HepG2 (cell line): ENCODE data around the gene GRIA3. TPM values are rescaled to one million over a fixed set of nuclear protein-coding genes. Genes with fewer than 3 reads are reported as not detected.

Source experiments
- ATAC-seq: fragments of 200-7000 bp; cut with Tn5 transposase; 3 replicates; pipeline ENCODE4 v1.9.1; 2020; ENCODE audit warnings: mild to moderate bottlenecking, moderate library complexity
- BruUV-seq: library from RNA; stranded (reverse); fragments of 400-500 nt; replicated peaks from 2 replicates; lab custom pipeline; 2021; lab: Mats Ljungman, UMichigan
- CTCF ChIA-PET: fragments of 300-600 bp; formaldehyde crosslinking; extraction: SDS; loops from one replicate; lab custom pipeline; 2021; ENCODE audit warnings: low total read pairs, inconsistent platforms, low intra/inter-chr PET ratio; lab: Yijun Ruan, JAX
- POLR2A ChIA-PET: fragments of 350-600 bp; sonication (Branson Sonifier 250); formaldehyde crosslinking; loops from one replicate; lab custom pipeline; 2020; ENCODE audit warnings: antibody characterized with exemption, inconsistent platforms; lab: Yijun Ruan, JAX
- DNase-seq: peaks from one replicate; pipeline ENCODE4 v3.0.0-alpha.2; 2015; ENCODE audit warnings: low spot score
- FAIRE-seq: peaks from 3 replicates; lab custom pipeline; 2011; peaks lifted over from hg19 to GRCh38; lab: Jason Lieb, UNC
- H2AFZ ChIP-seq: one replicate; pipeline ENCODE4 v1.6.1; 2011; ENCODE audit warnings: low read length, inconsistent platforms
- H3K27ac ChIP-seq: fragments of 300-600 bp; 3 replicates; pipeline ENCODE4 v1.8.0; 2011; ENCODE audit warnings: mixed run types, mild to moderate bottlenecking, mixed read lengths, low read length, inconsistent platforms; ENCODE audit not compliant: insufficient read depth; ENCODE audit errors: extremely low read length
- H3K27me3 ChIP-seq, 2 experiments: fragments of 200-600 bp in 1 of 2; 2 replicates in 1 of 2; 3 replicates in 1 of 2; pipeline versions ENCODE4 v1.6.0 to v1.8.0; 2011; ENCODE audit warnings: low read length in 2 of 2, mild to moderate bottlenecking in 2 of 2, moderate library complexity in 2 of 2, inconsistent platforms in 1 of 2; ENCODE audit not compliant: insufficient read depth in 2 of 2, control insufficient read depth in 1 of 2
- H3K36me3 ChIP-seq, 2 experiments: fragments of 200-600 bp in 1 of 2; replicated peaks in 1 of 2; 2 replicates in 1 of 2; 3 replicates in 1 of 2; pipeline versions ENCODE4 v1.5.1 to v1.8.0; 2011; ENCODE audit warnings: low read length in 2 of 2, inconsistent platforms in 1 of 2; ENCODE audit not compliant: insufficient read depth in 2 of 2, control insufficient read depth in 1 of 2
- H3K4me1 ChIP-seq: 2 replicates; pipeline ENCODE4 v1.5.1; 2012; ENCODE audit warnings: low read length, inconsistent platforms; ENCODE audit not compliant: insufficient read depth
- H3K4me2 ChIP-seq: 2 replicates; pipeline ENCODE4 v1.6.0; 2011; ENCODE audit warnings: low read depth, low read length, inconsistent platforms
- H3K4me3 ChIP-seq, 3 experiments: fragments of 200-600 bp in 1 of 3; sonication (generic), shearing (Covaris generic) in 1 of 3; replicated peaks in 1 of 3; 2 replicates each; pipeline ENCODE4 v1.5.1; 2011 to 2016; ENCODE audit warnings: low read length in 3 of 3, inconsistent platforms in 2 of 3, low read depth in 2 of 3, mild to moderate bottlenecking in 2 of 3, control low read depth in 1 of 3, mixed read lengths in 1 of 3; ENCODE audit not compliant: insufficient read depth in 1 of 3
- H3K79me2 ChIP-seq: one replicate; pipeline ENCODE4 v1.6.1; 2011; ENCODE audit warnings: low read length, inconsistent platforms; ENCODE audit not compliant: insufficient read depth
- H3K9ac ChIP-seq: 2 replicates; pipeline ENCODE4 v1.6.0; 2011; ENCODE audit warnings: mild to moderate bottlenecking, low read depth, low read length, inconsistent platforms; ENCODE audit not compliant: insufficient read depth
- H3K9me3 ChIP-seq: 2 replicates; pipeline ENCODE4 v1.5.1; 2012; ENCODE audit warnings: mild to moderate bottlenecking, low read length
- H4K20me1 ChIP-seq: 2 replicates; pipeline ENCODE4 v1.6.0; 2011; ENCODE audit warnings: inconsistent platforms, mild to moderate bottlenecking, low read length, moderate library complexity; ENCODE audit not compliant: insufficient read depth
- PRPF4 ChIP-seq: fragments of 200-400 bp; formaldehyde crosslinking; IDR thresholded peaks from 2 replicates; pipeline ENCODE4 v1.6.1; 2016; ENCODE audit warnings: low read length, low read depth; ENCODE audit not compliant: poor library complexity, severe bottlenecking
- ZSCAN31 ChIP-seq: sonication (generic); formaldehyde crosslinking; IDR thresholded peaks from 2 replicates; pipeline ENCODE4 v1.5.0; 2020; ENCODE audit warnings: low read depth, mild to moderate bottlenecking, missing genetic modification reagents
- WGBS: methylation state at CpG from one replicate; pipeline ENCODE4 v1.1.6; 2017; ENCODE audit warnings: low lambda C conversion rate; 5-methylcytosine and 5-hydroxymethylcytosine counted together
- in situ Hi-C: cut with HindIII; loops from 2 replicates; pipeline ENCODE4 v1.10.0; 2017; ENCODE audit warnings: low pct_unique_long_range_greater_than_20kb; ENCODE audit not compliant: extremely low pct_ligation_motif_present
- intact Hi-C: fragments of 100-400 bp; cut with micrococcal nuclease; formaldehyde crosslinking; loops from one replicate; pipeline ENCODE4 v1.10.0; 2022; ENCODE audit not compliant: unreplicated experiment
- polyA plus RNA-seq, 8 experiments: library from polyadenylated mRNA; depleted of rRNA in 3 of 8; stranded (reverse) in 7 of 8; unstranded in 1 of 8; fragments of >200 nt; fragmentation: Illumina TruSeq in 4 of 8; extraction: Trizol in 4 of 8; gene quantifications; 2 replicates each; pipeline versions ENCODE4 v1.2.1 to v1.2.3, GENCODE V29; 2011 to 2016; ENCODE audit warnings: low read depth in 4 of 8, missing spikeins in 1 of 8, mixed read lengths in 1 of 8; ENCODE audit not compliant: insufficient read depth in 1 of 8
- total RNA-seq, 5 experiments: library from RNA; depleted of rRNA; stranded (reverse); fragments of >200 nt; fragmentation: Illumina TruSeq; extraction: Trizol; gene quantifications; 2 replicates each; pipeline ENCODE4 v1.2.3, GENCODE V29; 2016; ENCODE audit warnings: low read depth in 1 of 5
- TF ChIP-seq, protein P1 (sequence below): fragments of 450-650 bp; IDR thresholded peaks from 2 replicates; pipeline ENCODE4 v1.6.1; 2017; ENCODE audit warnings: mild to moderate bottlenecking

GRIA3 gene
- total and polyA plus RNA-seq, 2 of the 13 experiments (the other 11 are each of a cell fraction or from before 2014, with no cell fraction given), result not detected

- TF ChIP-seq, protein P1, sequence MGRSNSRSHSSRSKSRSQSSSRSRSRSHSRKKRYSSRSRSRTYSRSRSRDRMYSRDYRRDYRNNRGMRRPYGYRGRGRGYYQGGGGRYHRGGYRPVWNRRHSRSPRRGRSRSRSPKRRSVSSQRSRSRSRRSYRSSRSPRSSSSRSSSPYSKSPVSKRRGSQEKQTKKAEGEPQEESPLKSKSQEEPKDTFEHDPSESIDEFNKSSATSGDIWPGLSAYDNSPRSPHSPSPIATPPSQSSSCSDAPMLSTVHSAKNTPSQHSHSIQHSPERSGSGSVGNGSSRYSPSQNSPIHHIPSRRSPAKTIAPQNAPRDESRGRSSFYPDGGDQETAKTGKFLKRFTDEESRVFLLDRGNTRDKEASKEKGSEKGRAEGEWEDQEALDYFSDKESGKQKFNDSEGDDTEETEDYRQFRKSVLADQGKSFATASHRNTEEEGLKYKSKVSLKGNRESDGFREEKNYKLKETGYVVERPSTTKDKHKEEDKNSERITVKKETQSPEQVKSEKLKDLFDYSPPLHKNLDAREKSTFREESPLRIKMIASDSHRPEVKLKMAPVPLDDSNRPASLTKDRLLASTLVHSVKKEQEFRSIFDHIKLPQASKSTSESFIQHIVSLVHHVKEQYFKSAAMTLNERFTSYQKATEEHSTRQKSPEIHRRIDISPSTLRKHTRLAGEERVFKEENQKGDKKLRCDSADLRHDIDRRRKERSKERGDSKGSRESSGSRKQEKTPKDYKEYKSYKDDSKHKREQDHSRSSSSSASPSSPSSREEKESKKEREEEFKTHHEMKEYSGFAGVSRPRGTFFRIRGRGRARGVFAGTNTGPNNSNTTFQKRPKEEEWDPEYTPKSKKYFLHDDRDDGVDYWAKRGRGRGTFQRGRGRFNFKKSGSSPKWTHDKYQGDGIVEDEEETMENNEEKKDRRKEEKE, result no peak
- TF ChIP-seq, all 625 proteins: peak for 0
Observed at GRCh38 chrX:123405231-123405630, 221.2 kb downstream of the GRIA3 start (continued).

DNA sequence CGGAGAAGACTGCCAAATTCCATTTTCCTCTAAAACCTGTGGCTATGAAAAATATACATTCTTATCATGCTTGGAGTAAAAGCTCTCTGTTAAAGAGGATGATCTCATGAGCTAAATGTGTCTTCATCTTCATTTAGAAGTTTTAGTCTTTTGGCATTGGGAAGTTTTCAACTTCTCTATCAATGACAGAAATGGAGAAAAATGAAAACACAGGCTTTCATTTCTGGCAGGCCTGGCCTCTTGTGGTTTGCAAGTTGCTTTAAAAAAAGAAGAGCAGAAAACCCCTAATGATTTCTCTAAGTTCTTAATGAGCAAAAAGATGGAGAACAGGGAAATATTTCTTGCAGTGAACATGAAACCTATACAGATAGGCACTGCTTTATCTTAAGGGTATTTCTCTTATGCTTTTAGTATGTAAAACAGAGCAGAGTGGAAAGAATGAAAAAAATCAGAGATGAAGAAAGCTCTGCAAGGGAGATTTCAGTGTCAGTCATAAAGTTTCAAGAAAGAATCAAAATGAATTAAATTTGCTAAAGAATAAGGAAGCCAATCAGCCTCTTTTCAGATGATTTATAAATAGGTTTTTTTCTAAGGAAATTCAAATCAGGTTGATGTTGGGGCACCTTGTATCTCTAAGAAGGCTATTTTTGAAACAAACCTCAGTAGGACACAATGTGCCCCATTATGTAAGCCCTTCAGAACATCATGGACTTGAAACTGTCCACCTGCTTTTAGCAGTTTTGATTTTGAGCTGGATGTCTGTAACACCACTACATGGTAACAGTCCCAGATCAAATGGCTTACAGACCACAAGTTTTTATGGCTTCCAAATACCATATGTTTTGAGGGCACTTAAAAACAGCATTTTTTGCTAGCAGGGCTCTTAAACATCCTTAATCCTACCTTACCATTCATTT, 225.0 kb downstream of the GRIA3 start:
- Histone ChIP-seq H3K9me3 (no peaks in the 10 kb centered on the region), H3K27me3 (no peaks in the 10 kb centered on the region), H3K27ac (no peak overlapping the region), H3K9ac (no peak overlapping the region), H3K36me3 (no peaks in the 10 kb centered on the region), H2AFZ (no peak overlapping the region), H3K4me3 (no peak overlapping the region), H4K20me1 (no peaks in the 10 kb centered on the region), H3K79me2 (no peaks in the 10 kb centered on the region), H3K4me1 (no peaks in the 10 kb centered on the region), H3K4me2 (no peak overlapping the region)
- no peak for DNase-seq
- FAIRE-seq, result no peak
- 78% methylated on average over 1 of the region's 1 CpG for WGBS
- TF ChIP-seq PRPF4 (no peak), ZSCAN31 (CRISPR knock-in tag) (no peak)
- no TSS peak for BruUV-seq
- in situ Hi-C loops, result no loop called here
- POLR2A ChIA-PET, result no interaction called here
- no peak for ATAC-seq
- intact Hi-C loops, result no loop called here
- CTCF ChIA-PET, result no interaction called here
